Keratinocyte (primary cell): ENCODE data around the gene ADGRB3. TPM values are rescaled to one million over a fixed set of nuclear protein-coding genes. Genes with fewer than 3 reads are reported as not detected.

Experiments used
- DNase-seq: peaks from one replicate; pipeline ENCODE4 v3.0.0-alpha.2; 2011; ENCODE audit warnings: low read depth, missing footprints, low spot score
- FAIRE-seq: peaks from 2 replicates; lab custom pipeline; 2011; peaks lifted over from hg19 to GRCh38; lab: Jason Lieb, UNC
- H2AFZ ChIP-seq: 2 replicates; pipeline ENCODE4 v1.6.0; 2012; ENCODE audit warnings: low read length, control low read depth, inconsistent platforms; ENCODE audit not compliant: control insufficient read depth
- H3K27ac ChIP-seq: 2 replicates; pipeline ENCODE4 v1.5.1; 2011; ENCODE audit warnings: low read length; ENCODE audit not compliant: control insufficient read depth, insufficient read depth
- H3K27me3 ChIP-seq: 3 replicates; pipeline ENCODE4 v1.6.0; 2011; ENCODE audit warnings: low read length; ENCODE audit not compliant: control insufficient read depth, insufficient read depth; ENCODE audit errors: extremely low read depth
- H3K36me3 ChIP-seq, 2 experiments: 2 replicates in 1 of 2; 3 replicates in 1 of 2; pipeline ENCODE4 v1.5.1; 2011; ENCODE audit warnings: low read length in 2 of 2, mild to moderate bottlenecking in 1 of 2; ENCODE audit not compliant: control insufficient read depth in 2 of 2, insufficient read depth in 2 of 2; ENCODE audit errors: extremely low read depth in 1 of 2
- H3K4me1 ChIP-seq: 3 replicates; pipeline ENCODE4 v1.5.1; 2011; ENCODE audit warnings: low read length; ENCODE audit not compliant: control insufficient read depth, insufficient read depth; ENCODE audit errors: extremely low read depth
- H3K4me2 ChIP-seq: 3 replicates; pipeline ENCODE4 v1.6.0; 2011; ENCODE audit warnings: low read depth, low read length; ENCODE audit not compliant: control insufficient read depth, insufficient read depth; ENCODE audit errors: extremely low read depth
- H3K4me3 ChIP-seq, 3 experiments: fragments of 200-600 bp in 1 of 3; sonication (generic) in 1 of 3; 2 replicates in 2 of 3; 3 replicates in 1 of 3; pipeline ENCODE4 v1.5.1; 2011 to 2016; ENCODE audit warnings: low read length in 3 of 3, mild to moderate bottlenecking in 3 of 3, control low read depth in 2 of 3, inconsistent platforms in 1 of 3, low read depth in 1 of 3, mixed read lengths in 1 of 3, mixed run types in 1 of 3, moderate library complexity in 1 of 3; ENCODE audit not compliant: control insufficient read depth in 2 of 3, insufficient read depth in 2 of 3; ENCODE audit errors: extremely low read depth in 1 of 3
- H3K79me2 ChIP-seq: 2 replicates; pipeline ENCODE4 v1.6.0; 2012; ENCODE audit warnings: low read length; ENCODE audit not compliant: control insufficient read depth, insufficient read depth
- H3K9ac ChIP-seq: 3 replicates; pipeline ENCODE4 v1.6.0; 2011; ENCODE audit warnings: low read length; ENCODE audit not compliant: control insufficient read depth, insufficient read depth; ENCODE audit errors: extremely low read depth
- H3K9me1 ChIP-seq: 3 replicates; pipeline ENCODE4 v1.6.0; 2011; ENCODE audit warnings: low read length; ENCODE audit not compliant: control insufficient read depth, insufficient read depth; ENCODE audit errors: extremely low read depth
- H3K9me3 ChIP-seq: 2 replicates; pipeline ENCODE4 v1.5.1; 2012; ENCODE audit warnings: low read depth, low read length; ENCODE audit not compliant: control insufficient read depth
- H4K20me1 ChIP-seq: 3 replicates; pipeline ENCODE4 v1.6.0; 2011; ENCODE audit warnings: low read length; ENCODE audit not compliant: control insufficient read depth, insufficient read depth; ENCODE audit errors: extremely low read depth
- EZH2 ChIP-seq: IDR thresholded peaks from one replicate; pipeline ENCODE4 v1.6.1; 2012; ENCODE audit warnings: inconsistent platforms, mild to moderate bottlenecking, low read length, moderate library complexity
- dilution Hi-C: fragments of 300-500 bp; cut with MboI; formaldehyde crosslinking; loops from one replicate; pipeline ENCODE4 v1.7.0; 2020; ENCODE audit warnings: low sequenced_read_pairs; ENCODE audit not compliant: extremely low pct_ligation_motif_present
- polyA plus RNA-seq, 5 experiments: library from polyadenylated mRNA; depleted of rRNA in 3 of 5; stranded (reverse) in 3 of 5; stranded (forward) in 1 of 5; unstranded in 1 of 5; fragments of >200 nt; gene quantifications; 1 replicate in 1 of 5; 2 replicates in 3 of 5; 3 replicates in 1 of 5; pipeline versions ENCODE4 v1.2.1 to v1.2.3, GENCODE V29; 2011 to 2012; ENCODE audit warnings: missing spikeins in 2 of 5, low read depth in 1 of 5, low replicate concordance in 1 of 5
- TF ChIP-seq, protein P1 (sequence below), 3 experiments: IDR thresholded peaks in 1 of 3; conservative IDR thresholded peaks in 1 of 3; optimal IDR thresholded peaks in 1 of 3; 2 replicates in 2 of 3; 3 replicates in 1 of 3; pipeline versions ENCODE3 to v1.5.1; 2011; ENCODE audit warnings: low read length in 3 of 3, mild to moderate bottlenecking in 3 of 3, moderate library complexity in 2 of 3, control low read depth in 1 of 3, inconsistent platforms in 1 of 3; ENCODE audit not compliant: insufficient read depth in 2 of 3; ENCODE audit errors: extremely low read depth in 1 of 3

The ADGRB3 gene
- polyA plus RNA-seq, 1 donor (not counting 4 experiments of a cell fraction or from before 2014, with no cell fraction given): not detected

- no peak for FAIRE-seq
Observed at GRCh38 chr6:69340196-69340595, 705.1 kb downstream of the ADGRB3 start.

GRCh38 chr6:69343851-69344250 is 708.8 kb downstream of the ADGRB3 start:
- TF ChIP-seq, protein P1, sequence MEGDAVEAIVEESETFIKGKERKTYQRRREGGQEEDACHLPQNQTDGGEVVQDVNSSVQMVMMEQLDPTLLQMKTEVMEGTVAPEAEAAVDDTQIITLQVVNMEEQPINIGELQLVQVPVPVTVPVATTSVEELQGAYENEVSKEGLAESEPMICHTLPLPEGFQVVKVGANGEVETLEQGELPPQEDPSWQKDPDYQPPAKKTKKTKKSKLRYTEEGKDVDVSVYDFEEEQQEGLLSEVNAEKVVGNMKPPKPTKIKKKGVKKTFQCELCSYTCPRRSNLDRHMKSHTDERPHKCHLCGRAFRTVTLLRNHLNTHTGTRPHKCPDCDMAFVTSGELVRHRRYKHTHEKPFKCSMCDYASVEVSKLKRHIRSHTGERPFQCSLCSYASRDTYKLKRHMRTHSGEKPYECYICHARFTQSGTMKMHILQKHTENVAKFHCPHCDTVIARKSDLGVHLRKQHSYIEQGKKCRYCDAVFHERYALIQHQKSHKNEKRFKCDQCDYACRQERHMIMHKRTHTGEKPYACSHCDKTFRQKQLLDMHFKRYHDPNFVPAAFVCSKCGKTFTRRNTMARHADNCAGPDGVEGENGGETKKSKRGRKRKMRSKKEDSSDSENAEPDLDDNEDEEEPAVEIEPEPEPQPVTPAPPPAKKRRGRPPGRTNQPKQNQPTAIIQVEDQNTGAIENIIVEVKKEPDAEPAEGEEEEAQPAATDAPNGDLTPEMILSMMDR (optimal IDR thresholded peaks at IDR 0.05 in 1 of 3, IDR thresholded peaks at IDR 0.05 in 1 of 3, conservative IDR thresholded peaks at IDR 0.05 in 1 of 3; ENCODE audit: extremely low read depth in 1 of 3, insufficient read depth in 2 of 3, low read length in 3 of 3): no peak
- no peak for TF ChIP-seq EZH2
- Histone ChIP-seq H2AFZ (no peak overlapping the region), H3K4me2 (no peak overlapping the region), H3K27ac (no peak overlapping the region), H3K4me1 (no peaks in the 10 kb centered on the region), H3K9ac (no peak overlapping the region), H3K9me1 (no peaks in the 10 kb centered on the region), H3K36me3 (no peaks in the 10 kb centered on the region), H3K4me3 (no peak overlapping the region), H3K79me2 (no peaks in the 10 kb centered on the region), H3K27me3 (no peaks in the 10 kb centered on the region), H3K9me3 (no peaks in the 10 kb centered on the region), H4K20me1 (no peaks in the 10 kb centered on the region)
- FAIRE-seq: no peak
- dilution Hi-C loops: no loop called here
- DNase-seq: no peak

More at GRCh38 chr6:69340196-69340595, 705.1 kb downstream of the ADGRB3 start:
- Histone ChIP-seq H3K79me2 (no peaks in the 10 kb centered on the region), H4K20me1 (no peaks in the 10 kb centered on the region), H3K36me3 (no peaks in the 10 kb centered on the region), H3K27me3 (no peaks in the 10 kb centered on the region), H3K9ac (no peak overlapping the region), H2AFZ (no peak overlapping the region), H3K27ac (no peak overlapping the region), H3K4me3 (no peak overlapping the region), H3K9me3 (no peaks in the 10 kb centered on the region), H3K4me1 (no peaks in the 10 kb centered on the region), H3K9me1 (no peaks in the 10 kb centered on the region), H3K4me2 (no peak overlapping the region)
- dilution Hi-C loops: no loop called here
- TF ChIP-seq EZH2: no peak
- TF ChIP-seq, protein P1 (optimal IDR thresholded peaks at IDR 0.05 in 1 of 3, IDR thresholded peaks at IDR 0.05 in 1 of 3, conservative IDR thresholded peaks at IDR 0.05 in 1 of 3; ENCODE audit: extremely low read depth in 1 of 3, insufficient read depth in 2 of 3, low read length in 3 of 3): no peak
- DNase-seq: no peak
